Stimulated activated CD8-positive, alpha-beta memory T cell treated with anti-CD3 and anti-CD28 coated beads, Interleukin-15, amount 100 ng/mL, for 24 hours (primary cell): Measurements from ENCODE around the gene CFAP61.
"Not testable (repeated sequence)": the region's sequence is repeated elsewhere in the genome, so short reads cannot be mapped to it uniquely, and the experiment has no call there.

Source experiments
- DNase-seq: peaks from one replicate; pipeline ENCODE4 v3.0.0-alpha.2; 2020; ENCODE audit warnings: low read depth

The CFAP61 gene

DNA sequence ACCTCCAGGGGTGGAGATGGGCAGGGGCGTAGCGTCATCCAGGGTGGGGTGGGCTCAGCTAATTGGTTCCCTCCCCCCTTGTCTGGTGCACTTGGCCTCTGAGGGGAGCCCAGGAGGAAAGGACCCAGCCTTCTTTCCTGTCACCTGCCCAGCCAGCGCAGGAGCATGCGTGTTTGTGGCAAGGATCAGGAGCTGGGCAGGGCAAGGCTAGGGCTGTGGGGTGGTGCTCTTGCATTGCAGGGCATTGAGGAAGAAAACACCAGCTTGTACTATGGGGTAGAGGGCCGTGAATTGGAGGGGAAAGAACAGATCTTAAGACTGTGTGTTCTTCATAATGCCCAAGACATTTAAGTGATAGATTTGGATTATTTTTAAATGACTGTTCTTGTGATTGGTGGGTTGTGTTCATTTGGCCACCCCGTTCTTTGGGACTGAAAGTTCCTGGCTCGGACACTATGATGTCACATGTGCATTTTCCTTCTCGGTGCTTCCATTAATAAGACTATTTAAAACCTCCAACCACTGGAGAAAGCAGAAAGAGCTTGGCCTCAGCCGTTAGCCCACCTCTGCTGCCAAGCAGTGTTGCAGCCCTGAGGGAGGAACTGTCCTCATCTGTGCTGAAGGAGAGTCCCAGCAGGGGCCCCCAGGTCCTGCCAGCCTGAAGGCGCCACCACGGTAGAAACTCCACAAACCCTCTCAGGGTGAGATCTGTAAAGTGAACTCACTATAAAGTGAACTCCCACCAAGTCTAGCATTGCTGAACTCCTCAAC lies 179.4 kb downstream of the CFAP61 start:
- DNase-seq: no peak

DNA sequence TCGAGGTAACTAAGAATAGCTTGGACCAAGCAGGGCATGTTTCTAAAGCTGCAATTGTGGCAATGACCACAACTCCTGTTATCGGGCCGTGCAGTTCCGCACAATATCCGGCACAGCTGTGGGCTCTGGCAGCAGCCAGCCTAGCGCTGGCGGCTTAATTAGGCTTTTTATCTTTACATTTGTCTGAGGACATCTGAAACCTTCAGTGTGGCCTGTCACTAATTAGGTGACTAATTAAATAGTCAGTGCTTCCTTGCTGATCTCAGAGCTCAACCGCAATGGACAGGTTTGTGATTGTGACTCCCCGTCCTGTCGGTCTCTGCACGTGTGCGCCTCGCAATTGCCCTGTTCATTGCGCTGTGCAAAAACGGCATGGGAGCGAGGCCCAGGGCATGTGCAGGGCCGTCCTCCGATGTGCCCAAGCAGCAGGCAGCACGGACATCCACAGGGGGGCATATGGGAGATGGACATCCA lies 180.7 kb downstream of the CFAP61 start:
- DNase-seq: no peak

DNA sequence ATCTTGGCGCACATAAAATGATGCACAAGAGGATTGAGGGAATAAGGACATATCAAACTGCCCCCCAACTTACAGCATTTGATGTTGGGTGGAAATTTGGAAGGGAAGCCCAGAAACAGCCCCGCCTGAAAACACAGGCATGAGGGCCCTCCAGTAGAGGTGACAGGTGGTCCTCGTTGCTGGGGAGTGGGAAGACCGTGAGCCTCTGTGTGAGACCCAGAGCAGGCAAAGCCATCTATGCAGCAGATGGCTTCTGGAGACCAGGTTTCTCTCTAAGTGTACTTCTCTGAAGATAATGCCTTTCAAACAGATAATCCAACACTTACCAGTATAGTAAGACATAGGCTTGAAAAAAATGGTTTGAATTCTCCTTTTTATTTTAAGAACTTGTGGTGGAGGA lies 183.3 kb downstream of the CFAP61 start:
- no peak for DNase-seq

DNA sequence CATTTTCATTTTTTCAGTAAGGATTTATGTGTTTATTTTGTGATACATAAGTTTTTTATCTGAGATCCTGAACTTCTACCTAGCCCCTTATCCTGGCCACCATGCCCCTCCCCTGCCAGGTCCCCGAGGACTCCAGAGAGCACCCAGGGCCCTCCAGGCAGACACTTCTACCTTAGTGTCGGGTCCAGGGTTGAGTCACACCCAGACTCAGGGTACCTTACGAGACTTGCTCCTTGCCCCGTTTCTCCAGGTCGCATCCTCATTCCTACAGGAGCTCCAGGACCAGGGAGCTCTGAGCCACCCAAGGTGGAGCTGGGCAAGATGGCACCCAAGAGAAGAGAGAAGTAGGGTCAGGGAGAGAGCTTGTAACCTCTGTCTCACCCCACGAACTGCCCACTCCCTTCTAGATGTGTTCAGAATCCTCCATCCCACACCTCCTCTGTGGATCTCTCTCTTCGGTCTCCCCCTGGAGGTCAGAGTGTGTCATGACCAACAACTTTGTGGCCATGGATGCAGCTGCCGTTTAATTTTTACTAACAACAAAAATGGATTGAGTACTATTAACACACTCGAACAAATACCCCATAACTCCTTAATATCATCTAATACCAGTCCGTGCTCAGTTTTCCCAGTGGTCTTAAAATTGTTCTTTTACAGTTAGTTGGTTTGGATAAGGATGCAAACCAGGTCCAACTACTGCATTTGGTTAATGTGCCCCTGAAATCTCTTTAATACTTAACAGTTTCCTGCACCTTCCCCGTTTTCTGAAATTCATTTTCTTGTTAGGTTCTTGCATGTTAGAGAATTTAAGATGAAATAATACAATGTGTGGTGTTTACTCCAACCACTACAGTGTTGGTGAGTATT lies 185.0 kb downstream of the CFAP61 start:
- DNase-seq: no peak

DNA sequence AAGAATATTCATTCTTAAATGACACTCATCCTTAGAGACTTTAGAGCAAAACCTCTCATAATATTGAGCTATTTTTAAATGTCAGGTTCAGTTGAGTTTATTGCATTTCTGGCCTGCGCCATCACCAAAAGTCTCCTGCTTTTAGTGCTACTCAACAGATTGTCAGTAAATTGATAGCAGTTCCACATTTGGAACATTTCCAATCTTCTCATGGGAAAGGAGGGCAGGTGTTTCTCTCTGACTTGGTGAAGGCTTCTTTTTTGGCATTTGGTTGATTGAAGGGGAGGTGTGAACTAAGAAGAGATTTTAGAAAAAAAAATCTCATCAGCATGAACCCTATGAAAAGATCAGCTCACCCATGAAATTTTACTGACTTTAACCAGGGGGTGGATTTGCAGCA lies 189.6 kb downstream of the CFAP61 start:
- DNase-seq: no peak

DNA sequence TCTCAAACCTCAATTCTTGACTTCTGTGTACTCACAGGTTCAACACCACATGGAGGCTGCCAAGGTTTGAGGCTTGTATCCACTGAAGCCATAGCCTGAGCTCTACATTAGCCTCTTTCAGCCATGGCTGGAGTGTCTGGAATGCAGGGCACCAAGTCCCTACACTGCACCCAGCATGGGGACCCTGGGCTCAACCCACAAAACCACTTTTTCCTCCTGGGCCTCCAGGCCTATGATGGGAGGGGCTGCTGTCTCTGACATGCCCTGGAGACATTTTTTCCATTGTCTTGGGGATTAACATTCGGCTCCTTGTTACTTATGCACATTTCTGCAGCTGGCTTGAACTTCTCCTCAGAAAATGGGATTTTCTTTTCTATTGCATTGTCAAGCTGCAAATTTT lies 192.1 kb downstream of the CFAP61 start:
- not testable (repeated sequence) for DNase-seq

DNA sequence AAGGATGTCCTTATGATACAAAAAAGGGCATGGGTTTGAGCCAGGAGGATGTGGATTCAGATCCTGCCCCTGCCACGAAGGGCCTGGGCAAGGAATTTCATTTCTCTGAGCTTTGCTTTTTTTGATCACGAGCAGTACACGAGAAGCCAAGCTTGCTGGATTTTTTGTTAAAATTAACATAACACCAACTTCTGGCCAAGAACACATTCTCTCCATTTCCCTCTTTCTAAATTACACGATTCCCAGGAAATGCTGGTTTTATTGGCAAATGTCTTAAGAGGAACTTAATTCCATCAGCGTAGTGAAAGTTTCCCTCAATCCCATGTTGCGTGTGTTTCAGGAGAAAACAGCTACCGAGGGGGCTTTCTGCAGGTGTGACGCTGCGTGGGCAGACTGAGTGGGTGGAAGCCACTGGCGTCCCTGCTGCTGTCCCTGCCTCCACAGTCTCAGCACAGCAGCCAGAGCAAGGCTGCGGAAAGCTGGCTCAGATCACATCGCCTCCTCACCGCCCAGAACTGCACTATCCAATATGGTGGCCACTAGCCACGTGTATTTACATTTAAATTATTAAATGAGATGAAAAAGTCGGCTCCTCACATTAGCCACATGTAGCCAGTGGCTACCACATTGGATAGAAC lies 194.8 kb downstream of the CFAP61 start:
- DNase-seq: no peak

DNA sequence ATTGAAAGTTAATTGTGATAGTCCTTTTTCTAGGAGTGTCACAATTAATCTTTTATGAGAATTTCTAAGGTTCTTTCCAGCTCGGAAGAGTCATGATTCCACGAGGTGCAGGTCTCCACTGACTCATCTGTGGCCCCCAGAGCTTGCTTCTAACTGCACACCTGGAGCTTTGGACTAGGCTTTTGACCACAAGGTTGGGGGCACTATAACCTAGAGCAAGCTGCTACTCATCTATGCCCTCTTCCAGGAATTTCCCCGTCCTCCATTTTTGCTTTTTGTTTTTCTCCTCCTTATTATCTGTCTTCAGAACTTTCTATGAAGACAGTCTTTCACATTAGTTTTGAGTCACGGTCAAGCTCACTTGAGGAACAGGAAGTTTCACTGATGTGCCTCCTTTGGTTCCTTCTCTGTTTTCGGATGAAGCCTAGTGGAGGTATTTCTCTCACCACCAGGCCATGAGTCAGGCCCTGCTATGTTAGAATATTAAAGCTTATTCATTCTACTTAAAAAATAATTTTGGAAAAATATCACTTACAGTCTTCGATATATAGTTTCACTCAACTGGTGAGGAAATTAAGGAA lies 196.4 kb downstream of the CFAP61 start:
- DNase-seq: no peak

DNA sequence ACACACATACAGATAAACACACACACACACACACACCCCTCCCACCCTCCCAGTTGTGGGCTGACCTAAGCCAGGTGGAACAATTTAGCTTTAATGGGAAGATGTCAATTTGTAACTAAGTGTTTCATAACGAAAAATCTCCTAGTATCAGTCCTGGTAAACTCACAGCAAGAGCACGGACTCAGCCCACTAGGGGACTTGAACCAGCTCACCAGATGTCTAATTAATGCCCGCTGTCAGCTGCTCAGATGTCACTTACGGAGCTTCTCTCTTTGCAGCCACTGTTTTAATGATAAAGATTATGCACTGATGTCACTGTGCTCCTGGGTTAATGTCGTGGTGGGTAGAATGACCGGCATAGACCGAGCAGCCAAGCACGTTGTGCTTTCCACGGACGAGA lies 199.0 kb downstream of the CFAP61 start:
- DNase-seq: no peak

DNA sequence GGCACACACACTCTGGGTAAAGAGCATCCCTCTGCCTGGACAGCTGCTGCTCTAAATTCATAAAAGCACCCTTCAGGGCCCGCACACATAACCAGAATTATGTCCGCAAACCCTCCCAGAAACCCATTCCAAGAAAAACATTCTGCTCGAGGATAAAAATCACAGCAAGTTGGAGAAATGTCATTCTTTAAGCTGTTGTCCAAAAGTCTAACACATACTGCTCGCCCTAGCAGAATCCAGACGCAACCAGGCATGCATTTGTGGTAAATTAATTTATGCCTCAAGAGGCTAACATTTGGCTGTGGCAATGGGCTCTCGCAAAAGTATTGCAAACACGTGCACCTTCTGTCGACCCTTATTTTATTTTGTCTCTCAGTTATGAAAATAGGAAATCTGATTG lies 199.5 kb downstream of the CFAP61 start:
- DNase-seq: no peak

DNA sequence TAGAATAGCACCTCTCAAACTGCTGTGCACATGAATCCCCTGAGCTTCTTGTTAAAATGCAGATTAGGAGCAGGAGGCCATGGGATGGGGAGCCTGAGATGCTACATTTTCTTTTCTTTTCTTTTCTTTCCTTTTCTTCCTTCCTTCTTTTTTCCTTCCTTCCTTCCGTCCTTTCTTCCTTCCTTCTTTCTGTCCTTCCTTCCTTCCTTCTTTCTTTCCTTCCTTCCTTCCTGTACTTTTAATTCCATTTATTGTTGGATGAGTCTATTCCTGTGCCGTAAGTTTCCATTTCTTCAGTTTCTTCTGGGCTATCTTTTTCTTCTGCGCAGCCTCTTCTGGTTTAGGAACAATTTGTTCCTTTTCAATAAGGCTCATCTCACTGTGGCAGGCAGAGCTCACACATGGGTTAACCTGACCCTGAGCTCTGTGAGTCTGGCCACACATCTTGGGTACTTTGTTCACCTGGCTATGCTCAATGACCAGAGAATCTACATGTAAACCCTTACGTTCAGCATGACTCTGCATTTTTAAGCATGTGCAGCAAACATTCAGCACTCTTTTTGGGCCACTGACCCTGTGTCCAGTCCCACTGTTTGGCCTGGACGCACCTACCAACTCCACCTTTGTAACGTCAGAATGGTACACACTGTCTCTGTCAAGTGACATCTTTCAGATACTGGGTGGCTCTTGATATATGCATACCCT lies 200.9 kb downstream of the CFAP61 start:
- no peak for DNase-seq

DNA sequence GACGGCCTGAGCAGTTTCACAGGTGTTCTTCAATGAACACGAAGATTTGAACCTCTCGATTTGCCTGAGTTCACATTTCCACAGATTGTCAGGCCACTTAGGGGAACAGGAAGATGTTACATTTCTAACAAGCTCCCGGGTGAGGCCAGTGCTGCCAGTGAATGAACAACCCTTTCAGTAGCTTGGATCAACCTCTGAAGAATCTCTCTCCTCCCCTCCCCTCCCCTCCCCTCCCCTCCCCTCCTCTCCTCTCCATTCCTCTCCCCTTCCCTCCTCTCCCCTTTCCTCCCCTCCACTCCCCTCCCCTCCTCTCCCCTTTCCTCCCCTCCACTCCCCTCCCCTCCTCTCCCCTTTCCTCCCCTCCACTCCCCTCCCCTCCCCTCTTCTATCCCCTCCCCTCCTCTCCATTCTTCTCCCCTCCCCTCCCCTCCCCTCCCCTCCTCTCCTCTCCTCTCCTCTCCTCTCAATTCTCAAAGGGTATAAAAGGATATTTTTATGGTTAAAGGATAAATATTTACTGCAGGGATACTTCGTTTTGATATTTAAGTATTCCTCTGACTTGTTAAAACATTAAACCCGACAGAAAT lies 201.5 kb downstream of the CFAP61 start:
- DNase-seq: no peak

DNA sequence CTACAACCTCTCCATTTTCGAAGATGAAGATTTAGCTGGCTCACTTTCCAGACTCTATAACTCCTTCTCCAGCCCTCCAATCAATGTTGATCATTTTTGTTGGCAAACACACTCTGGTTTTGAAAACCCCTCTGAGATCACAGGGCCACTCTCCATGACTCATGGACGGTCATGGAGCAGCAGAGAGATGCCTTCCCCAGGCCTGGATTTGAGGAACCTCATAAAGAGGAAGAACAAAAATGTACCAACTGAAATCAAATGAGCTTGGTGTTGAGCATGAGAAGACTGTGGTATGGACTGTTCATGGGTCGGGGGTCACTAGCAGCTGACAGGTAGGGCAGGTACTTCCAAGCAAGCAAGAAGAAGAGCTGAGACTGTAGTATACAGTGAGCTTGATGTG lies 202.8 kb downstream of the CFAP61 start:
- no peak for DNase-seq

DNA sequence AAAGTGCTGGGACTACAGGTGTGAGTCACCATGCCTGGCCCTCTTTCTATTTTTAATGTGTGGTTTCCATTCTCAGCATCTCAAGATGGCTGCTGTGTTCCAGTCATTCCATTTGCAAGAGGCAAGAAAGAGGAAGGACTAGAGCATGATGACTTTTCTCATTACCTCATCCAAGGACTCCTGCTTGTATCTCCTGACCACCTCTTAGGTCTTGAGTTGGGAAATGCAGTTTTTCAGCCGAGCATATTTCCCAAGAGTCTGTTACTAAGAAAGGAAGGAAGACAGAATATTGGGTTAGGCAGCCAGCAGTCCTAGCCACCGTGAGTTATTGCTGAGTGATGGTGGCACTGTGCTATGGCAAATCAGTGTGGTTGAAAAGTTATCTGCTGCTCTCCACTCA lies 207.2 kb downstream of the CFAP61 start:
- DNase-seq: no peak

DNA sequence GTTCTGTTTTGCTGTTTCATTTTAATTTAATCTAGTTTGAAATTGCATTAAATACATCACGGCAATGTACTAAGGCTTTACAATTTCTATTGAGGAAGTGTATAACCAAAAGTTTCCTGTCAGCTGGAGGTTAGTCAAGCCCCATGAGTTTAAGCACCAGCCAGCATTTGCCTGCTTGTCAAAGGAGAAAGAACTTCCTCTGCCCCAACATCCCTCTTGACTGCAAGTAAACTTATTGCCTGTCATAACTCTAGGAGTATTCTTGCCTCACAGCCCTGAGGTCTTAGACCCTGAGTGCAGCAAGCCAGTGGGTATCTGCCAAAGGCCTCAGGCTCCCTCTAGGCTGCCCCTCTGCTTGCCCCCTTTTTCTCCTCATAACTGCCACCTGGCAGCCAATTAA lies 208.8 kb downstream of the CFAP61 start:
- DNase-seq: no peak

DNA sequence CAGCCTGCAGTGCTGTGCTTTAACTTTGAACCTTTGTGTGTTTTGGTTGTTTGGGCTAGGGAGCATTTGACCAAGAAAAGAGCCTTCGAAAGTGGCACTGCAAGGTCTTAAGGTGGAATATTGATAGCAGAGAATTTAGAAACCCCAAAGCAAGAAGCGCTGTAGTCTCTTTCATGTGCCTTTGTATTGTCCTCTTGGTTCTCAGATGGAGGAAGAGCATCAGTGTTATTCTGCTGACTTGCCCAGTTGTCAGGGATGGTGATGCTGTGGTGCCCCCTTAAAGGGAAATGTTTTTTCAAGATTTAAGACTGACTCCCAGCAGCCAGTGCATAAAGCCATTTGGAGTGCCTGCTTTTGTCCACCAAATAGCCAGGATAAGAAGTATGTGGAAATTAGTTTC lies 212.9 kb downstream of the CFAP61 start:
- DNase-seq: no peak

DNA sequence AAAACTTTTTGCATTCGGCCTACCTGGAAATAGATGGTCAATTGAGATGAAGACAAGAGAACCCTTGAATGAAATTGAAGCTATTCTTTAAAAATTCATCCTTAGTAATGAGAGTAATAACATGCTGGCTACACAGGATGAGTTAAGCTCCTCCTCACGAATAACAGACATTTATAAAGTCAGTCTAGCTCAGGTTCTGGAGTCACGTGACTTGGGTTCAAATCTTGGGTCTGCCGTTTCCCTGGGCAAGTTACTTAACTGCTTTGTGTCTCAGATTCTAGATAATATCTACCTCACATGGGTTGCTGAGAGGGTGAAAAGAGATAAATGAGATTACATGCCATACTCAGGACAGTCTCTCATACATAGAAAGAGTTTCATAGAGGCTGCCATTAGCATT lies 214.2 kb downstream of the CFAP61 start:
- no peak for DNase-seq

DNA sequence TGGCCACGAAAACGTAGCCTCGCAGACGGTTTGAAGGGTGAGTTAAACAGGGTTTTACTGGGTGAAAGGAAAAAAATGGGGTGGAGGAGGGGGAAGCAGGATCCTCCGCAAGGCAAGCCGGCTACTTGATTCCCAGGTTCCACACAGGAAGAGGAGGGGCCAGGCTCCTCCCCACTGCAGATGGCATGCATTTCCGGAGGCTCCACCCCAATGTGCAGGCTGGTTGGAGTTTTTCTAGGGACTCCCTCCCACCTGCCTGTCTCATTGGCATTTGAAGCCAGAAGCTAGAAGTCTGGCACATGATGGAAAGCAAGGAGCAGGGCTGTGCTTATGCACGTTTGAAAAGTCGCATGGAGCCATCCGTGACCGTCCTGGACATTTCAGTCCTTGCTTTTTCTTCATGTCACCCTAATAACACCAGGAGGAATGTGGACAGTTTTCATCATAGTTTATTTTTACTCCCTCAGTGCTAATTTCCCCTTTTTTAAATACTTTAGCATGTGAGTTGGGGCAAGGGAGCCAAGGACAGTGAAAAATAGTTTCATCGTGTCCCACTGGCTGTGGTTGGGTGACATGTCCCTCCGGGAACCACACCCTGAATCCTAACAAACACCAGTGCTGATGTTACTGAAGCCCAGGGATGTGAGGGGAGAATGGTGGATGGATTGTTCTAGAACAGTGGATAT lies 215.5 kb downstream of the CFAP61 start:
- no peak for DNase-seq

DNA sequence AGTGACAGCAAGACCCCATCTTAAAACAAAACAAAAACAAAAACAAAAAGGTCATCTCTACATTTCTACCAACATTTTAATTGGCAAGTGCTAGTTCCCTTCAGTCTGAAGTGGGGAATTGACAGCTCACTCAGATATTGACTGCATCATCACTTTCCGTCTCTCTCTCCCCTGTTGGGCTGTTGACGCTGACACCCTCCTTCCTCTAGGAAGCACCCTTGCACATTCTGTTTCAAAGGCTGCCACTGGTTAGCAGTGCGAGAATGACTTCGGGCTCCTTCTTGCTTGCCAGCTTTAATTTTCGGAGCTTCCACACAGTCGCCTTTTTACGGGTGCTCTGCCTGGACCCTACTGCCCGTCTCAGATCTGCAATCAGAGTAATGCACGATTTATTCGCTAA lies 218.9 kb downstream of the CFAP61 start:
- no peak for DNase-seq

DNA sequence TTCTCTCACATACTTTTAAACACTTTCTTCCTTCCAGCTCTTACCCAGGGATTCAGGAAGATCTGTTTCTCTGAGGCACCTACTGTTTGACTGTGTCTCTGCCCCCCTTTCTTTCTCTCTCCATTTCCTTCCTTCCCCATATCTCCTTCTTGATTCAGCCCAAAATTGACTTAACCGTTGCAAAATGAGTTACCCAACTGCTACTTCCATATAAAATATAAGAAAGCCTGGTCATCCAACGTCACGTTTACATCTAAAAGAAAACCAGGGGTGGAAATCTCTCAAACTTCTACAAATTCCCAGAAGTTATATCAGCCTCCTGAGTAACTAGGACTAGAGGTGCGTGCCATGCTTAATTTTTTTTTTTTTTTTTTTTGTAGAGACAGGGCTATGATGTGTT lies 220.4 kb downstream of the CFAP61 start:
- no peak for DNase-seq

DNA sequence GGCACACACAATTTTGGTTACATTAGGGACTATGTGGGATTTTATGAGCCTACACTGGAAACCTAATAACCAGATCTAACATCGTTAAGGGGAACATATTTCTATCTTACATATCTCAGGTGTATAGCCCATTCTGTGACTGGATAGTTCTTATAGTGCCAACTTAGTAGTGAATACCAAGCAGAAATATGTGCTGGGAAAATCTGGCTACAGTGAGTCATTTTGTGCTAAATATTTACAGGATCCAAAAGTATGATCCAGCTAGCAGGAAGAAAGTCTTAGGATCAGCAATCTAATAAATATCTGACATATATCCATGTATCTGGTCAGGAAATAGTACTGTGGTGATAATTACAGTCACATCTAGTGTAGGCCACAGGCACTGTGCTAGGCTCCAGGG lies 221.0 kb downstream of the CFAP61 start:
- DNase-seq: no peak
